Adrenal gland (tissue), 5 donors: ENCODE measurements around the gene ATG14.

Source experiments
- CTCF ChIP-seq, 6 experiments: fragments of 450-650 bp in 4 of 6; fragments of 200-600 bp in 2 of 6; sonication (generic) in 1 of 6; IDR thresholded peaks; 1 replicate in 5 of 6; 2 replicates in 1 of 6; pipeline versions ENCODE4 v1.5.1 to v1.8.0; 2016 to 2021; ENCODE audit warnings: antibody characterized with exemption in 6 of 6, mild to moderate bottlenecking in 2 of 6, moderate library complexity in 1 of 6
- POLR2A ChIP-seq, 2 donors: fragments of 450-650 bp; IDR thresholded peaks; one replicate each; pipeline ENCODE4 v1.6.1; 2017; ENCODE audit warnings: antibody characterized with exemption in 2 of 2, mild to moderate bottlenecking in 2 of 2, moderate library complexity in 1 of 2
- donor health status: DM: no; HTN: no; CAD: no.

GRCh38 chr14:55382483-55382882, 29.1 kb downstream of the ATG14 start:
- no peak for TF ChIP-seq CTCF (IDR thresholded peaks at IDR 0.05)
- no peak for TF ChIP-seq POLR2A (IDR thresholded peaks at IDR 0.05)
